GM12865 (cell line): ENCODE results near the gene SOWAHD.
"Not testable (repeated sequence)": the region's sequence is repeated elsewhere in the genome, so short reads cannot be mapped to it uniquely, and the experiment has no call there.

Source experiments
- DNase-seq: peaks from one replicate; pipeline ENCODE4 v3.0.0; 2010; ENCODE audit warnings: low read depth
- H3K4me3 ChIP-seq: 2 replicates; pipeline ENCODE4 v1.5.1; 2011; ENCODE audit warnings: mild to moderate bottlenecking, low read depth, low read length, control low read depth
- CTCF ChIP-seq: IDR thresholded peaks from 2 replicates; pipeline ENCODE4 v1.5.1; 2011; ENCODE audit warnings: low read length, control low read depth, low read depth, inconsistent platforms; ENCODE audit not compliant: insufficient read depth; ENCODE audit errors: missing control alignments

Gene SOWAHD

DNA sequence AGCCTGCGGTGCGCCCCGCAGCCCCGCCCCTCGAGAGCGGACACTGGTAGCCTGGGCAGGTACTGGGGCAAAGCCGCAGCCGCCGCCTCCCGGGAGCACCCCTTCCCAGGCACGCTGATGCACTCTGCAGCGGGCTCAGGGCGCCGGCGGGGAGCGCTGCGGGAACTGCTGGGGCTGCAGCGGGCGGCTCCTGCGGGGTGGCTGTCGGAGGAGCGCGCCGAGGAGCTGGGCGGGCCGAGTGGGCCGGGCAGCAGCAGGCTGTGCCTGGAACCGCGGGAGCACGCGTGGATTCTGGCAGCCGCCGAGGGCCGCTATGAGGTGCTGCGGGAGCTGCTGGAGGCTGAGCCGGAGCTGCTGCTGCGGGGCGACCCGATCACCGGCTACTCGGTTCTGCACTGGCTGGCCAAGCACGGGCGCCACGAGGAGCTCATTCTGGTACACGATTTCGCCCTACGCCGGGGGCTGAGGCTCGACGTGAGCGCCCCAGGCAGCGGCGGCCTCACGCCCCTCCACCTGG, 401 bp downstream of the SOWAHD start:
- peak; percentile 46 for DNase-seq
- H3K4me3 ChIP-seq, result peak overlapping the region; percentile 62

GRCh38 chrX:119759248-119759766, 919 bp downstream of the SOWAHD start:
- H3K4me3 ChIP-seq, result peak overlapping the region; percentile 62
- TF ChIP-seq CTCF, result peak; percentile 1
- peak; percentile 5 for DNase-seq

More for the DNA sequence above, 401 bp downstream of the SOWAHD start:
- no peak for TF ChIP-seq CTCF

- no peak for TF ChIP-seq CTCF
- peak overlapping the region; percentile 62 for H3K4me3 ChIP-seq
- DNase-seq, result peak; percentile 58
Observed at GRCh38 chrX:119760026-119760877, 1.9 kb downstream of the SOWAHD start.

- DNase-seq, result peak; percentile 37
- TF ChIP-seq CTCF, result no peak
- no peak overlapping the region for H3K4me3 ChIP-seq
Observed at GRCh38 chrX:119762718-119763117, 4.3 kb downstream of the SOWAHD start.

- TF ChIP-seq CTCF, result no peak
- H3K4me3 ChIP-seq, result no peak overlapping the region
- no peak for DNase-seq
Observed at GRCh38 chrX:119763181-119763580, 4.8 kb downstream of the SOWAHD start.

- no peak overlapping the region for H3K4me3 ChIP-seq
- DNase-seq, result no peak
- TF ChIP-seq CTCF, result no peak
Observed at GRCh38 chrX:119763836-119764387, 5.5 kb downstream of the SOWAHD start.

GRCh38 chrX:119768436-119768835, 10.0 kb downstream of the SOWAHD start:
- H3K4me3 ChIP-seq, DNase-seq: not testable (repeated sequence)

DNA sequence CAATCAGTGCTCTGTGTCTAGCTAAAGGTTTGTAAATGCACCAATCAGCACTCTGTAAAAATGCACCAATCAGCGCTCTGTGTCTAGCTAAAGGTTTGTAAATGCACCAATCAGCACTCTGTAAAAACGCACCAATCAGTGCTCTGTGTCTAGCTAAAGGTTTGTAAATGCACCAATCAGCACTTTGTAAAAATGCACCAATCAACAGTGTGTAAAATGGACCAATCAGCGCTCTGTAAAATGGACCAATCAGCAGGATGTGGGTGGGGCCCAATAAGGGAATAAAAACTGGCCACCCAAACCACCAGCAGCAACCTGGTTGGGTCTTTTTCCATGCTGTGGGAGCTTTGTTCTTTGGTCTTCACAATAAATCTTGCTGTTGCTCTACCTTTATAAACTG, 11.0 kb downstream of the SOWAHD start:
- not testable (repeated sequence) for DNase-seq, H3K4me3 ChIP-seq
